Cerebellar nuclear complex (tissue), 1 donor: Measurements from ENCODE around the gene RPL5.

Experiments used
- DNase-seq, 2 experiments: peaks; one replicate each; lab custom pipeline; 2025; lab: John Stamatoyannopoulos, UW

The RPL5 gene

DNA sequence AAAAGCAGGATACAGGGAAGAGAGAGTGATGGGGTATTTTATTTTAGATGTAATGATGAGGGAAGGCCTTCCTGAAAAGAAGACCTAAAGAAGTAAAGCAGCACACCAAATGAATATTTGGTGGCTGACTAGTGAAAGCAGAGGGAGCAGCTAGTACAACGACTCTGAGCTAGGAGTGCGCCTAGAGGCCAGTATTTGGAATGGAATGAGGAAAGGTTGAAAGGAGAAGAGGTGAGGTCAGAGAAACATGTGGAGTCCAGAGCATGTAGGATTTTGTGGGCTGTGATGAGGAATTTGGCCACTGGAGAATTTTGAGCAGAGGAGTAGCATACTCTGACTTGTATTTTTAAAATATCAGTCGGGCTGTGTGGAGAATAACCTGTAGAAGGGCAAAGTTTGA, 11.8 kb upstream of the RPL5 start:
- no peak for DNase-seq

DNA sequence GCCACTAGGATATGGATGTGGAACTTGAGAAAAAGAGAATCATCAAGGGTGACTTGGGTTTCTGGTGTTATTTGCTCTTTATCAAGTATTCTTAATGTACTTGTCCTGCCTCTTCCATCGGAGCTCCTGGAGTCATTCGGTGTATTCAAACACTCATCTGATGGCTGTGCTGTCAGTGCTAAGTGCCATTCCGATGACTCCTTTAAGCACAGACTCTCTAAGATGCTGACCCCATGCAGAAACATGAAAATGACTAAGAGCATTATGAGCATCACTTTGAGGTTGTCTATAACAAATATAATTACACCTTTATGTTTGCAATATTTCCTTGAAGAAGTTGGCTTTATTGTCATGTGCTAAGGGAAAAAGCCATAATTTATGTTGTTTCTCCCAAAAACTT, 11.3 kb upstream of the RPL5 start:
- DNase-seq, result no peak

DNA sequence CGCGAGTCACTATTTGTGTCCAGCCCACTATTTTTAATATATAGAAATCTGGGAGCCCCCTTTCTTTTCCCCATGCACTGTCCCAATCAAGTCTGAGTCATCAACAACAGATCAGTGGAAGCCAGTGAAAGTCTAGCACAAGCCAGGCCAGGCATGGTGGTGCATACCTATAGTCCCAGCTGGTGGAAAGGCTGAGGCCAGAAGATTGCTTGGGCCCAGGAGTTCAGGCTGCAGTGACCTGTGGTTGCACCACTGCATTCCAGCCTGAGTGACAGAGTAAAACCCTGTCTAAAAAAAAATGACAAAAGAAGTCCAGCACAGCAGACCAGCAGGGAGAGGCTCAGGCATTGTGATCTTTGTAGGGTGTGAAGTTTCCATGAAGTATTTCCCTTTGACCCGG, 9.0 kb upstream of the RPL5 start:
- DNase-seq, result no peak

DNA sequence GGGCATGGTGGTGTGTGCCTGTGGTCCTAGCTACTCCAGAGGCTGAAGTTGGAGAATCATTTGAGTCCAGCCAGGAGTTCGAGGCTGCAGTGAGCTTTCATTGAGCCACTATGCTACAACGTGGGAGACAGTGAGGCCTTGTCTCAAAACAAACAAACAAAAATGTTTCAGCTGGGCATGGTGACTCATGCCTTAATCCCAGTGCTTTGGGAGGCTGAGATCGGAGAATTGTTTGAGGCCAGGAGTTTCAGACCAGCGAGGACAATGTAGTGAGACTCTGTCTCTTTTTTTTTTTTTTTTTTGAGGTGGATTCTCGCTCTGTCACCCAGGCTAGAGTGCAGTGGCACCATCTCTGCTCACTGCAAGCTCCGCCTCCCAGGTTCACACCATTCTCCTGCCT, 5.0 kb upstream of the RPL5 start:
- DNase-seq, result no peak

DNA sequence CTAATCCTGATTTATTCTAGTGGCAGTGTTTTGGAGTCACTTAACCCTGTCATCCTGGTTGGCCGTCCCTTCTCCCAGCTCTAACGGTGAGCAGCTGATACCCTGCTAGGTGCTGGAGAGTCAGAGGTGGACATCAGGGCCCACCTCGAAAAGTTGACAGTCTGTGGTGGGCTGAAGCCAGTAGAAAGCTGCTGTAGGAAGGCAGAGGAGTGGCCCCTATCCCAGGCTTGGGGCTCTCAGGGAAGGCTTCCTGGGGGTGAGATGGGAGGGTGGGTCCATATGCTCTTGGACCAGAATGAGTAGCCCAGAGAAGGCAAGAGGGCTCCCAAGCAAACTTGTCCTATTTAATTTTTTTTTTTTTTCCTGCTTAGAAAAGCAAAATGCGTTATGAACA, 475 bp upstream of the RPL5 start:
- no peak for DNase-seq

DNA sequence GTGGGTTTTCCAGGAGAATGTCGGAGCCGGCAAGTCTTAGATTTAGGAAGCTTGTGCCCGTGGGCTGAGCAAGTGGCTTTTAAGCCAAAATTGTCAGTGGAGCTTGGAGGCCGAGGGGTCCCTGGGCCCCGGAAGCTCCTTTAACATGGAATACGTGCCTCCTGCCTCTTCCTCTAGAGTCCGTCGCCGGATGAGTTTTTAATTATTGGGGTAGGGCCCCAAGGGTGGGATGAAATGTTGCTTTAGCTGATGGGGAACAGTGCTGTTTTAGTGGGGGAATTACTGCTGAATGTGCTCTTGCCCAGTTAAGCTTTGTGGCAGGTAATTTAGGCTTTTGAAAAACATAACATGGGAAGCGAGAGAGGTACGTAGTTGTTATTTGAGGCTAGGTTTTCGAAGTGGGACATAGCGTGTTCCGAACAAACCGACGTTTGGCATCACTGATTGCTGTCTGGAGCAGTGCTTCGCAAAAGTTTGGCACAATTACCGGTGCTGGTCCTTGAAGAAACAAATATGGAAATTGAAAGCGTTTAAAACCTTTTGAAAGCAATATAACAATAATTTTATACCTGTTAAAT, 786 bp downstream of the RPL5 start:
- no peak for DNase-seq

DNA sequence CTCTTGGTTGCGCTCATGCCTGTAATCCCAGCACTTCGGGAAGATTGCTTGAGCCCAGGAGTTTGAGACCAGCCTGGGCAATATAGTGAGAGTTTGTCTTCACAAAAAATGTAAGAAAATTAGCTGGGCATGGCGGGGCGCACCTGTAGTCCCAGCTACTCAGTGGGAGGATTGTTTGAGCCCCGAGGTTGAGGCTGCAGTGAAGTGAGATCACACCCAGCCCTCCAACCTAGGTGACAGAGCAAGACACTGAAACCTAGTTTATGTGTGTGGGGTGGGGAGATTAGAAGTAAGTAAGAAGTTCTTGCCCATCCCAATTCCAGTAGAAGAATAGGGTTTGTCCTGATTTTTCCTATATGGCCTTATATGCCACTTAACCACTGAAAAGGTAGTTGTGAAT, 2.0 kb downstream of the RPL5 start:
- DNase-seq, result no peak

DNA sequence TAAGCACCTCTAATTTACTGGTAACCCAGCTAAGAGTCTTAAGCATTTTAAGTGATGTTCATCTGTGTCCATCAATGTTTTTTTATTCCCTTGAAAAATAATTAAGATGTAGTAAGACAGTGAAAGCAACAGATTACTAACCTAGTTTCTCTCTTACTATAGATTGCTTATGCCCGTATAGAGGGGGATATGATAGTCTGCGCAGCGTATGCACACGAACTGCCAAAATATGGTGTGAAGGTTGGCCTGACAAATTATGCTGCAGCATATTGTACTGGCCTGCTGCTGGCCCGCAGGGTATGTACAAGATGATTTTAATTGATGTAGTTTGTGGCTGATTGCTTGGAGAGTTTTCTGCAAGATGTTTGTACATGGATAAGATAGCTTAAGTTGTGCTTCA, 2.8 kb downstream of the RPL5 start:
- DNase-seq, result no peak

DNA sequence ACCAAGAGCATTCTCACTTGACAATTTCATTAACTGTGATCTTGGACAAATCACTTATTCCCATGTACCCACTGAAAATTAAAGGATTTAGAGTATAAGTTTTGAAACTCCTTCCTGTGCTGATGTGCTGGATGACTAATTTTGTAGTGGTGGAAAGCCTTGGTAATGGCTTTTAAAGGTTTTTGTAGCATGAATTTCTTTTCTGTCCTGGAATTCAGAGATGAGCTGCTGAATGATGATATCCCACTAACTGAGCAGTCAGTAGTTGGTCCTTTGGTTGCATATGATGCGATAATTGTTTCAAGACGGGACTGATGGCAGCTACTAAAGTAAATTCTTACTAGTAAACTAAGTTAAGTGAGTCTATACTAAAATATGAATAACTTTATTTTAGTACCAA, 5.2 kb downstream of the RPL5 start:
- DNase-seq, result no peak

DNA sequence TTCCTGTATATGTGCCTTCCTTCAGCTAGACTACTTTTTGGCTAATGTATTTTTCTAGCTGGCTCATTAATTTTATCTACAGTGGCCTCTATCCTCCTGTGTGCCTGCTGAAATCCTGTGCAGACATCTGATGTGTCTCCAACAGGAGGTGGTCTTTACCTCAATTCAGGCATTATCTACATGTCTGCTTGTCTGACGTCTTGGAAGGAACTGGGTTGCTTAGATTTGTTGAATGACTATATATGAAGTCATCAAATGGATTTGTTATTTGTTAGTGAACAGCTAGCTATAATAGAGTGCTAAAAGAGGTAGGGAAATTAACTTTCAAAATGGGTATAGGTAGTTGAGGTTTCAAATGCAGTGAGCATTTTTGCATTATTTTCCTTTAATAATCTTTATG, 6.7 kb downstream of the RPL5 start:
- no peak for DNase-seq

DNA sequence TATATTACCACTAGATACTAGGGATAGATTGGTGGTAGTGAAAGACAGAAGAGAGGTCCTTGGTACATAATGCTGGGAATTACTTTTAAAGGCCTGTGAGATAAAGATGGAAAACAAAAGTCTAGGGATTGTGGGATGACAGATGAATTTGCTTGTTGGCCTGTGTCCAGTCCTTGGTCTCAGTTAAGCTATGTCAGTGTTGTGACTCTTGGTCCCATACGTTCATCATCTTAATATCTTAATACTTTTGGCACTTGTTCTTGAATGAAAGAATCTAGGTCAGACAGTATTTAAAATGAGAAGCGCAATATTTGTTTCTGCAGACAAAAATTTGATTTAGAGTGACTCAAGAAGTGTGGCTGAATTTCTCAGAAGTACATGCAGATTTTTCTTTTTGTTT, 7.6 kb downstream of the RPL5 start:
- DNase-seq, result no peak

DNA sequence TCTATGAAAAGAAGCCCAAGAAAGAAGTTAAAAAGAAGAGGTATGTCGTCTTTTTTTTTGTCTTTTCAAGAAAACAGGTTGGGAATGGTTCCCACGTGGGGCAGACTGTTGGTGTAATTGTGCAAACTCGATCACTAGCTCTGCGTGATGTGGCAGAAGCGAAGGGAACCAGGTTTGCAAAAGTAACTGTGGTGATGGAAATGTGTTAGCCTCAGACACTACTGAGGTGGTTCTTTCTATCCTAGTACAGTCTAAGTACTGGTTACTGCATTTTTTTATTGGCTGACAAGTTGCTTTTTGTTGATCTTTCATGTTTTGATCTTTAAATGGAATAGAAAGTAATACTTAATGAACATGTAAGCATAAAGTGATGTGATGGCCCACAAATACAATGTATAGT, 8.8 kb downstream of the RPL5 start:
- no peak for DNase-seq

DNA sequence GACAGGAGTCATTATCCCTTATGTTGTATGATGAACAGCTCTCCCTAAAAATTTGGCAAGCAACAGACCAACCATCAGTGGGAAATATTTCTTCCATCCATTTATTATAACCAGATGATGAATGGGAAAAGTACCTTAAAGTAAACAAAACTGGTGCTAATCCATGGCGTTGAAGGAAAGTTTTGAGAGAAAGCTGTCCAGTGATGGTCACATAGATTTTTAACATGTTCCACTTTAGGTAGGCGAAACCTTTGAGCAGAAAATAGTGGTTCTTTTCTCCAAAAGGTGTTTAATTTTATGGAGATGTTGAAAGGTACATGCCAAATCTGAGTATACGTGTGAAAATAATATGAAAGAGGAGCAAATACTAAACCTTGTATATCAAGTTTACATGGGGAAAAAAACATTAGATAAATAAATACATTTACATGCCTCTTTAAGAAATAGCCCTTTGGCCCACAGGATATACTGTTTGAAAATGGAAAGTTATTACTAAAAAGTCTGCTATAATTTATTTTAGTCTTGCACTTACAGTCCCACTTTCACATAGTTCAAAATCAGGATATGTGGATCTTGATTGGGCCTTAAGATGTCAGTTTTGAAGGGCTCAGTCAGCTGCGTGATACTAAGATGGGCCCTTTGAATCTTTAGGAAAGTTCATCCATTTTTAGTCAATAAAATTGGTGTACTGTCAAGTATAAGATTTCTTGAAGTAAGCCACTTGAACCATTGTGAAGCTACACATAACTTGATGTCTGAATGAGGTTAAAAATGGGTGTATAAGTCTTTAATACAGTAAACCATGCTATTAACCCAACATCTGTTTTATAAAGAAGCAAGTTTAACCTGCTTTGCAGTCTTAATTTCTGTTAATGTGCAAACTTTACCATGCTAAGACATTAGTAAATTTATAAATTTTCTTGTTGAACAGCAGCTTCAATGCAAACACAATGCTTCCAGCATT, 10.5 kb downstream of the RPL5 start:
- DNase-seq, result no peak

DNA sequence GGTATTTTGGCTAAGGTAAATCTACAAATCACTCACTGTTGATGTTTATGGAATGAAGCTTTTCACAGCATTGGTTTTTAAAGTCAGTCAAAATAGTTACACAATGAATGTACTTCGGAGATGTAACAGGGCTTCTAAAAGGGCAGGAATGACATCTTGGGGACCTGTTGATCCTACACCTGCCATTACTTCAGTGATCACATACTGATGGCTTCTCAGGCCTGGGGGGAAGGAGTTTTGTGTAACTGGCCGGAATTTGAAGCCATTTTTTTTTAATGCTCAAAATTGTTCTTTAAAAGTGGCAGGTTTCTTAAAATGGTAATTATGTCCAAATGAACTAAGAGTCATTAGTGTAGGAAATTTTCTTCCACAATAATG, 11.2 kb downstream of the RPL5 start:
- no peak for DNase-seq

DNA sequence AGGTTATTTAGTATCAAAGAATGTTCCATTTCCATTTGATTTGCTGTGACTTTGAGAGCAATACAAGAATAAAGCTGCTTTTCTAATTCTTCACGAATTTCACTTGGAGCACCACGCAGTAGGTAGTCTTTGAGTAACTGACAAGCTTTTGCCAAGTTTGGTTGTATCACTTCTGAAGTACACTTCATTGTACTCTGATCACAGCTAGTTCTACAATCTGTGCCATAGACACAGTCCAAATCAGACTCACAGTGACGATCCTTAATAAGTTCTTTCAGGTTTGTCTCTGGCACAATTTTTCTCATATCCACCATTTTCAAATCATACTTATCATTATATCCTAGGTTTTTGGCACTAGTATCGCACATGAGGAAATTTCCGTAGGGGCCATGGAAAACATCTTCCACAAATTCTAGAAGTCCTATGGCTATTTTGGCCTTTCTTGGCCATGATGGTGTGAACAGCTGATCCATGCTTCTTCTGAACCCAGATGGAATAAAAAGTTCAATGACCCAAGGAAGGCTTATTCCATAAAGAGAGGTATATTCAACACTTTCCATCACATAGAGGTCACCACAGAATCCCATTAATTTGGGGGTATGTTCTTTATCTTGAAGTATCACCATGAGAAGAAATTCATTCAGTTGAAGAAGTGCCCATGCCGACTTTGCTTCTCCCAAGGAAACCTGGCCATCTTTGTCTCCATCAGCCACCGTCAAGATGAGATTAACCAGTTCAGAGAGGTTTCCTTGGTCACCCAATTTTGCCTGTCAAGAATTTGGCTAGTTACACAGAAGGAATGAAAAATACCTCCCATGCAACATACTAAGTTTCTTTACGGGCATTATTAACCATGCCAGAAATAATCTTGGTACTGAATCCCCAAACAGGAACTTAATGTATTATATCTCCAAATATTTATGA, 11.9 kb downstream of the RPL5 start:
- DNase-seq, result no peak

DNA sequence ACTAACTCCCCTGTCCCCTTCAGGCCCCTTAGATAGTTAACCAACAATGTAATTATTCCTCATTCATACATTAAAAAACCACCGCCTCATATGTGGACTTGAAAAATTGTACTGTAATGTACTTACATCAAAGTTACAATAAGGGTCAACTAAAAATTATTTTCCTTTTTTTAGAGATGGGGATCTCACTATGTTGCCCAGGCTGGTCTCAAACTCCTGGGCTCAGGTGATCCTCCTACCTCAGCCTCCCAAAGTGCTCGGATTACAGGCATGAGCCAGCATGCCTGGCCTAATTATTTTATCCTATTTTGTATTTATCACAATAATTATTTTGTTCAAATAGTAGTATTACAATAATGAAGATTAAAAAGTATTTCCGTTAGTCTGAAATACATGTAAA, 12.6 kb downstream of the RPL5 start:
- DNase-seq, result no peak

DNA sequence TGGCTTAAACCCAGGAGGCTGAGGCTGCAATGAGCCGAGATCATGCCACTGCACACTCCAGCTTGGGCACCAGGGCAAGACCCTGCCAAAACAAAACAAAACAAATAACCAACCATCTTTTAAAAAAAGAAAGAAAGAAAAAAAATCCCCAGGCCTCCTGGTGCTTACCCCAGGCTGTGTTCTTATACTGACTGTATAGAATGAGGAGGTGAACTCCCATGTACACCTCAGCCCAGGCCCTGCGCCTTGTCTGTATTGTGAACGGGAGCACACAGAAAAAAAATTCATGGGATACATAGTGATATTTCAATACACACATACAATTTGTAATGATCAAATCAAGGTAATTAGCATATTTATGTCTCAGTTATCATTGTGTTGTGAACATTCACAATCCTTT, 14.1 kb downstream of the RPL5 start:
- no peak for DNase-seq

DNA sequence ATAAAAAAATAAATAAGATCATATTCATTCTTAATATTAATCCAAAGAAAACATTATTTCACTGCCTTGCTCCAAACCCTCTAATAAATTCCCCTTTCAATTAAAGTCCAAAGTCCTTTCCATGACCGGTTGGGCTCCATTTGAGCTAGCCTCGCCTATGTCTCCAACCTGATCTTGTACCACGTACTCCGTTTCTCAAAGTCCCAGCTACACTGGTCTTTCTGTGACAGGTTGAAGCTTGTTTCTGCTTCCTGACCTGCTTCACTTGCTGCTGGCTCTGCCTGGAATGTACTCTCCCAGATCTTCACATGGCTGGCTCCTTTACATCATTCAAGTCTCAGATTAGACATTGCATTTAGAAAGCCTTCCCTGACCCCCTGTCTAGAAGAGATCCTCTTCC, 16.4 kb downstream of the RPL5 start:
- no peak for DNase-seq

DNA sequence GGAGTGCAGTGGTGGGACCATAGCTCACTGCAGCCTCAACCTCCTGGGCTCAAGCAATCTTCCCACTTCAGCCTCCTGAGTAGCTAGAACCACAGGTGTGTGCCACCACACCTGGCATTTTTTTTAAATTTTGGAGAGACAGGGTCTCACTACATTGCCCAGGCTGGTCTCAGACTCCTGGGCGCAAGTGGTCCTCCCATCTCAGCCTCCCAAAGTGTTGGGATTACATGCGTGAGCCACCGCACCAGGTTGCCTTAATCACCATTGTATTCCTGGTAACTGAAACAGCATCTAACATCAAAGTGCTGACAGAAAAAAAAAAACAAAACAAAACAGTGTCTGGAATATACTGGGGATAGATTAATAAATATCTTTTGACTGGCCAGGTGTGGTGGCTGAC, 18.2 kb downstream of the RPL5 start:
- no peak for DNase-seq

DNA sequence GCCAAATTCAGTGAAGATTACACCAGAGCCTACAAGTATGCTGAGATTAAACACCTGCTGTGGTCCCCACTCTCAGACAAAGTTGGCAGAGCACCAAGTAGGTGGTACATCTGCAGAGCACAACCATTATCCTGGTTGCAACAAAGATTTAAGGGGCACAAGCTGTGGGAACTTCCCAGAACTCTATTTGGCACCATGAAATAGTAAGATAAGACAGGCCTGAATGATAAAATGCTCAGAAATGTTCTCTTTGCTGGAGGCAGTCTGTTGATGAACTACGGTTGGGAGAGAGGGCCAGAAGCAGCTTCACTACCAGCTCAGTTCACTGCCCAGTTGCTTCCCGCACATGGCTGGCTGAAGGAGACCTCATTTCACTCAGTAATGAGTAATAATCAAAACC, 19.9 kb downstream of the RPL5 start:
- DNase-seq, result no peak

DNA sequence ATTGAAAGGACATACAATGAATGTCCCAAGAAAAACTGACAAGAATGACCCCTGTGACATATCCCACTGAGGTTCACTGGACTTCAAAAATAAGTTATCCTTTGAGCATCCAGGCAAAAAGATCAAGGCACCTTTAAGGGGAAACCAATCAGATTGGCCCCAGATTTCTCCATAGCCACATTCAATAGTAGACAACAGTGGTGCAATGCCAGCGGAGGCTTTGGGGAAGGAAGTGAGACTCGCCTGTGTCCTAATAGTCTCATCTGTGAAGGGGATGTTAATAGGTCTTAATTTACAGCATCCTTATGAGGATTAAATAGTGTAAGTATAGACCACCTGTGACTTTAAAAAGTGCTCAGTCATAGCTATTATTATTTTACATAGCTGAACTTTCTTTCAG, 21.5 kb downstream of the RPL5 start:
- no peak for DNase-seq

DNA sequence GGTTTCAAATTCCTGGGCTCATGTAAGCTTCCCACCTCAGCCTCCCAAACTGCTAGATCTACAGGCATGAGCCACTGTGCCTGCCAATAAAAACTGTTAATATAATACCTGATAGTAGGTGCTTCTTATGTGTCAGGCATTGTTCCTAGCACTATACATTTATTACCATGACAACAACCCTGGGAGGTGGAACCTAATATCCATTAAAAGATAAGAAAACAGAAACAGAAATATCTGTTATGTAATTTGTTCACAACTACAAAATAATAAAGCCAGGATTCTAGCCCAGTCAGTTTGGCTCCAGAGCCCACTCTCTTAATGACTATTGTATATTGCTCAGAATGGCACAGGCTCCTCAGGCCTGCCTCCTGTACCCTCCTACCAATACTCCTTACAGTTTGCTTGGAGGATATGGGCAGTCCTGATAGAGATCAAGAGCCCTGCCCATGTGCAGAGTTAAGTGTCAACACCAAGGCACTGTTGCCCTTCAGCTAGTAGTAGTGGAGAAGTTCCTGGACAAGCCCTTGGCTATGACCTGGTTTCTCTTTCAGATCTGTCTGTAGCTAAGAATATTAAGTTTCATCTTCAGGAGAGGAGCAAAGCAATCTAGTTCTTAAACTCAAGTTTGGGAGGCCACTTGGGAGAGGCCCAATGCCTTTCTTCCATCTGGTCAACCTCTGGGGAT, 22.4 kb downstream of the RPL5 start:
- DNase-seq, result no peak
